Activated CD4-positive, alpha-beta T cell treated with anti-CD3 and anti-CD28 coated beads for 4 hours (primary cell): ENCODE measurements around the gene LRRC27.
"Not testable (repeated sequence)": the region's sequence is repeated elsewhere in the genome, so short reads cannot be mapped to it uniquely, and the experiment has no call there.

Experiments used
- DNase-seq, 2 donors: peaks; one replicate each; pipeline ENCODE4 v3.0.0-alpha.2; 2020

The LRRC27 gene

GRCh38 chr10:132376394-132376851 lies 44.4 kb downstream of the LRRC27 start:
- no peak for DNase-seq

- DNase-seq, result no peak
Measured at GRCh38 chr10:132377326-132377725, 45.3 kb downstream of the LRRC27 start.

GRCh38 chr10:132379026-132379425 lies 47.0 kb downstream of the LRRC27 start:
- not testable (repeated sequence) for DNase-seq

GRCh38 chr10:132380986-132381385 lies 49.0 kb downstream of the LRRC27 start:
- not testable (repeated sequence) for DNase-seq

GRCh38 chr10:132381741-132382140 lies 49.7 kb downstream of the LRRC27 start:
- no peak for DNase-seq

- DNase-seq, result no peak
Measured at GRCh38 chr10:132382231-132382922, 50.4 kb downstream of the LRRC27 start.

GRCh38 chr10:132383101-132383500 lies 51.1 kb downstream of the LRRC27 start:
- no peak for DNase-seq

- DNase-seq, result no peak
Measured at GRCh38 chr10:132383751-132384196, 51.8 kb downstream of the LRRC27 start.

- no peak for DNase-seq
Measured at GRCh38 chr10:132384618-132385388, 52.8 kb downstream of the LRRC27 start.

- DNase-seq, result no peak
Measured at GRCh38 chr10:132385389-132385667, 53.3 kb downstream of the LRRC27 start.

- DNase-seq, result no peak
Measured at GRCh38 chr10:132385721-132386418, 53.9 kb downstream of the LRRC27 start.

- no peak for DNase-seq
Measured at GRCh38 chr10:132386419-132386831, 54.4 kb downstream of the LRRC27 start.

GRCh38 chr10:132386896-132387295 lies 54.9 kb downstream of the LRRC27 start:
- DNase-seq, result not testable (repeated sequence)

GRCh38 chr10:132387764-132388210 lies 55.8 kb downstream of the LRRC27 start:
- DNase-seq, result peak; percentile 68 to 78

- DNase-seq, result no peak
Measured at GRCh38 chr10:132388891-132389432, 57.0 kb downstream of the LRRC27 start.

- no peak for DNase-seq
Measured at GRCh38 chr10:132389433-132390169, 57.6 kb downstream of the LRRC27 start.

- DNase-seq, result no peak
Measured at GRCh38 chr10:132390170-132390920, 58.4 kb downstream of the LRRC27 start.

- DNase-seq, result no peak
Measured at GRCh38 chr10:132390921-132391675, 59.1 kb downstream of the LRRC27 start.

- DNase-seq, result no peak
Measured at GRCh38 chr10:132391676-132392020, 59.7 kb downstream of the LRRC27 start.

GRCh38 chr10:132392184-132392800 lies 60.3 kb downstream of the LRRC27 start:
- DNase-seq, result no peak
